GM10266 (cell line): ENCODE results near the gene PXDN.

Source experiments
- DNase-seq: peaks from one replicate; pipeline ENCODE4 v3.0.0; 2012; ENCODE audit errors: extremely low spot score
- CTCF ChIP-seq: IDR thresholded peaks from 2 replicates; pipeline ENCODE4 v1.5.1; 2012; ENCODE audit warnings: mild to moderate bottlenecking, low read depth; ENCODE audit not compliant: control insufficient read depth, insufficient read depth; ENCODE audit errors: missing control alignments

Gene PXDN

DNA sequence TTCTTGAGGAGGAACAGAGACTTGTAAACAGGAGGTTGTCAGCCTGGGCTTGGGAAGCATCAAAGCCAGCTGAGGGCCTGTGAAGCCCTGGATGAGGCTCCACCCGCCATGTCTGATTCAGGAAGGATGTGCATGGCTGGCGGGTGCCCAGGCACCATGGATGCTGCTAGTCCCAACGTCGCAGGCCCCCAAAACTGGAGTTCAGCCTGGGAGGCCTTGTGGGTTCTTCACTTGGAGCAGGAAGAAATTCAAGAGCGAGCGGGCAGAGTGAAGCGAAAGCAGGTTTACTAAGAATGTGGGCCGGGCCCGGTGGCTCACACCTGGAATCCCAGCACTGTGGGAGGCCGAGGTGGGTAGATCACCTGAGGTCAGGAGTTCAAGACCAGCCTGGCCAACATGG is 12.1 kb upstream of the PXDN start:
- DNase-seq, result no peak
- no peak for TF ChIP-seq CTCF

- DNase-seq, result no peak
- TF ChIP-seq CTCF, result no peak
Observed at GRCh38 chr2:1755436-1756191, 11.3 kb upstream of the PXDN start.

- DNase-seq, result no peak
- TF ChIP-seq CTCF, result no peak
Observed at GRCh38 chr2:1754461-1755170, 10.3 kb upstream of the PXDN start.

DNA sequence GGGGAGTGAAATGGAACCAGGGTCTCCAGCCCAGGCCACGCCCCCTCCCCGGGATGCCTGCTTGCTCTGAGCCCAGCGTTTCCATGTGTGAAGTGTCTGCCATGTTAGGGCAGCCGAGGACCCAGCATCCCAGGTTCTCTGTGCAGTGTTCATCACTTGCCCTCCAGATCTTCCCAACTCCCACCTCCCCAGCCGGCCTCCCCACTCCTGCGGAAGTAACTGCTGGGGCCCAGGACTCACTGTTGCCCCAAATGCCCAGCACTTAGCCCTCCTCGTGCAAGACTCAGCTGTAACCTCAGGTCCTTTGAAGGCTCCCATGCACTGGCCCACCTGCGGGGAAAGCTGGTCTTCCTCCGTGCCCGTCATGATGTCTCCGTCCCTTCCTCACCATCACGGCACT is 9.7 kb upstream of the PXDN start:
- DNase-seq, result no peak
- TF ChIP-seq CTCF, result no peak

DNA sequence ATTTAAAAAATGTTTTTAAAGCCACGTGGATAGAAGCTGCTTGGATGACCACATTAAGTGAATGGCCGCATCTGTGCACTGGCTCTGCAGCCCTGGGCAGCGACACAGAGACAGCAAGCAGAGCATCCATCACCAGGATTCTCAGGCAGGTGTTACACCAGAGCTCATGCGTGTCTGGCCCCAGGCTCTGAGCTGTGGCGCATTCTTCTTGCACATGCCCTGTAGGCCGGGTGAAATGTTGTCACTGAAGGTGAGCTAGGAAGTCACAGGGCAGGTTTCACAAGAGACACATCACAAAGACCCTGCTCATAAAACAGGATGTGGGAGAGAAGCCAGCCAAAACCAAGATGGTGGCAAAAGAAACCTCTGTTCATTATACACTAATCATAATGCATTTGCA is 8.4 kb upstream of the PXDN start:
- no peak for DNase-seq
- no peak for TF ChIP-seq CTCF

- no peak for TF ChIP-seq CTCF
- DNase-seq, result no peak
Observed at GRCh38 chr2:1751767-1752725, 7.7 kb upstream of the PXDN start.
